WTC11 (cell line): ENCODE data around the gene PYCARD. TPM values are rescaled to one million over a fixed set of nuclear protein-coding genes. Genes with fewer than 3 reads are reported as not detected.

Experiments used
- ATAC-seq: fragments of 200-7000 bp; cut with Tn5 transposase; 2 replicates; pipeline ENCODE4 v1.10.0; 2021; ENCODE audit warnings: mild to moderate bottlenecking, moderate library complexity
- CTCF ChIA-PET: fragments of 300-600 bp; sonication (Branson Sonifier 250); formaldehyde crosslinking; loops from one replicate; lab custom pipeline; 2021; ENCODE audit warnings: antibody characterized with exemption; lab: Charles Lee
- POLR2A ChIA-PET: fragments of 350-600 bp; sonication (Branson Sonifier 250); formaldehyde crosslinking; loops from one replicate; lab custom pipeline; 2021; ENCODE audit warnings: antibody characterized with exemption; lab: Charles Lee
- DNase-seq: peaks from one replicate; pipeline ENCODE4 v3.0.0; 2021; ENCODE audit warnings: low spot score
- H3K27ac Mint-ChIP-seq: 2 replicates; pipeline ENCODE4 v1.8.0; 2021; ENCODE audit warnings: mixed read lengths
- H3K27me3 Mint-ChIP-seq: 2 replicates; pipeline ENCODE4 v1.8.0; 2021; ENCODE audit warnings: low read depth, mild to moderate bottlenecking, moderate library complexity, mixed read lengths
- H3K36me3 Mint-ChIP-seq: 2 replicates; pipeline ENCODE4 v1.8.0; 2021; ENCODE audit warnings: mixed read lengths
- H3K4me1 Mint-ChIP-seq: 2 replicates; pipeline ENCODE4 v1.8.0; 2022; ENCODE audit warnings: mixed read lengths
- H3K4me3 Mint-ChIP-seq: 2 replicates; pipeline ENCODE4 v1.8.0; 2021; ENCODE audit warnings: mild to moderate bottlenecking, moderate library complexity, mixed read lengths
- H3K9me3 Mint-ChIP-seq: 2 replicates; pipeline ENCODE4 v1.8.0; 2021; ENCODE audit warnings: mixed read lengths
- ARID4B ChIP-seq: sonication (generic); formaldehyde crosslinking; IDR thresholded peaks from 2 replicates; pipeline ENCODE4 v1.8.0; 2023; ENCODE audit warnings: missing genetic modification reagents, mild to moderate bottlenecking, borderline replicate concordance
- ATF3 ChIP-seq: sonication (generic); formaldehyde crosslinking; conservative IDR thresholded peaks from 2 replicates; pipeline ENCODE4 v1.8.1; 2022; ENCODE audit warnings: mild to moderate bottlenecking, missing genetic modification reagents
- E2F1 ChIP-seq: sonication (generic); formaldehyde crosslinking; IDR thresholded peaks from 2 replicates; pipeline ENCODE4 v1.8.0; 2022; ENCODE audit warnings: mild to moderate bottlenecking, missing genetic modification reagents
- EMX1 ChIP-seq: fragments of 250-450 bp; sonication (Bioruptor Pico); IDR thresholded peaks from 2 replicates; pipeline ENCODE4 v1.8.0; 2021; ENCODE audit warnings: mild to moderate bottlenecking
- ESRRA ChIP-seq: sonication (generic); formaldehyde crosslinking; IDR thresholded peaks from 2 replicates; pipeline ENCODE4 v1.8.1; 2022; ENCODE audit warnings: mild to moderate bottlenecking, missing genetic modification reagents, borderline replicate concordance
- FOXP4 ChIP-seq: sonication (generic); formaldehyde crosslinking; IDR thresholded peaks from 2 replicates; pipeline ENCODE4 v1.8.0; 2022; ENCODE audit warnings: mild to moderate bottlenecking, missing genetic modification reagents
- HMGXB4 ChIP-seq: sonication (generic); formaldehyde crosslinking; IDR thresholded peaks from 2 replicates; pipeline ENCODE4 v1.8.1; 2023; ENCODE audit warnings: mild to moderate bottlenecking, moderate library complexity, missing genetic modification reagents
- MXD4 ChIP-seq: fragments of 250-450 bp; sonication (Bioruptor Pico); IDR thresholded peaks from 2 replicates; pipeline ENCODE4 v1.8.0; 2021; ENCODE audit warnings: mild to moderate bottlenecking, moderate library complexity, borderline replicate concordance
- SMAD4 ChIP-seq: sonication (generic); formaldehyde crosslinking; IDR thresholded peaks from 2 replicates; pipeline ENCODE4 v1.8.0; 2022; ENCODE audit warnings: mild to moderate bottlenecking, missing genetic modification reagents
- SP1 ChIP-seq: sonication (generic); formaldehyde crosslinking; conservative IDR thresholded peaks from 2 replicates; pipeline ENCODE4 v1.8.1; 2022; ENCODE audit warnings: missing genetic modification reagents
- STAT6 ChIP-seq: sonication (generic); formaldehyde crosslinking; conservative IDR thresholded peaks from 2 replicates; pipeline ENCODE4 v1.8.1; 2023; ENCODE audit warnings: mild to moderate bottlenecking, low read depth, missing genetic modification reagents, moderate library complexity
- ZBTB21 ChIP-seq: sonication (generic); formaldehyde crosslinking; IDR thresholded peaks from 2 replicates; pipeline ENCODE4 v1.8.1; 2023; ENCODE audit warnings: mild to moderate bottlenecking, missing genetic modification reagents, borderline replicate concordance
- ZNF219 ChIP-seq: sonication (generic); formaldehyde crosslinking; IDR thresholded peaks from 2 replicates; pipeline ENCODE4 v1.8.0; 2023; ENCODE audit warnings: missing genetic modification reagents, mild to moderate bottlenecking, borderline replicate concordance
- ZNF263 ChIP-seq: sonication (generic); formaldehyde crosslinking; IDR thresholded peaks from 2 replicates; pipeline ENCODE4 v1.8.1; 2022; ENCODE audit warnings: low read depth, mild to moderate bottlenecking, moderate library complexity, missing genetic modification reagents
- ZNF532 ChIP-seq: fragments of 250-450 bp; sonication (Bioruptor Pico); IDR thresholded peaks from 2 replicates; pipeline ENCODE4 v1.9.0; 2021; ENCODE audit warnings: mild to moderate bottlenecking, borderline replicate concordance
- ZNF671 ChIP-seq: fragments of 250-450 bp; sonication (Bioruptor Pico); IDR thresholded peaks from 2 replicates; pipeline ENCODE4 v1.8.0; 2021; ENCODE audit warnings: mild to moderate bottlenecking
- total RNA-seq: library from RNA; stranded (reverse); gene quantifications from 3 replicates; pipeline ENCODE4 v1.2.3, GENCODE V29; 2021

The PYCARD gene
- total RNA-seq, 1 experiment from 2014 or later: 35.2 TPM

- TF ChIP-seq STAT6 (CRISPR knock-in tag): no peak
- no peak for TF ChIP-seq HMGXB4 (CRISPR knock-in tag)
Measured at GRCh38 chr16:31225193-31225592, 22.6 kb upstream of the PYCARD start (continued).

GRCh38 chr16:31224092-31224955 is 21.8 kb upstream of the PYCARD start:
- CTCF ChIA-PET: interaction anchor here (0.9 kb wide), 1 partner anchor 17 kb away, joined by 3 read pairs; no protein-coding TSS in a partner anchor
- DNase-seq (no peak), ATAC-seq (no peak; the same call in 1 of the 2 replicates)
- Mint-ChIP-seq H3K9me3 (no peaks in the 10 kb centered on the region), H3K36me3 (no peaks in the 10 kb centered on the region), H3K4me1 (peaks cover 3% of the 10 kb centered on the region), H3K4me3 (no peak overlapping the region), H3K27ac (no peak overlapping the region), H3K27me3 (peaks cover 14% of the 10 kb centered on the region)
- POLR2A ChIA-PET: no interaction called here
- TF ChIP-seq ZNF263 (CRISPR knock-in tag) (no peak), SP1 (CRISPR knock-in tag) (no peak), SMAD4 (CRISPR knock-in tag) (no peak), E2F1 (CRISPR knock-in tag) (no peak), ATF3 (no peak), FOXP4 (CRISPR knock-in tag) (no peak), ZNF219 (CRISPR knock-in tag) (no peak), EMX1 (CRISPR knock-in tag) (no peak), ZNF671 (CRISPR knock-in tag) (no peak), ZNF532 (CRISPR knock-in tag) (no peak), ARID4B (CRISPR knock-in tag) (no peak), ESRRA (CRISPR knock-in tag) (no peak), MXD4 (CRISPR knock-in tag) (no peak), ZBTB21 (no peak)
